Measurements from ENCODE around the gene DLG2.

Gene DLG2

GRCh38 chr11:84812471-84812969 lies 814.6 kb downstream of the DLG2 start:
- no peak for TF ChIP-seq CTCF (IDR thresholded peaks at IDR 0.05)

DNA sequence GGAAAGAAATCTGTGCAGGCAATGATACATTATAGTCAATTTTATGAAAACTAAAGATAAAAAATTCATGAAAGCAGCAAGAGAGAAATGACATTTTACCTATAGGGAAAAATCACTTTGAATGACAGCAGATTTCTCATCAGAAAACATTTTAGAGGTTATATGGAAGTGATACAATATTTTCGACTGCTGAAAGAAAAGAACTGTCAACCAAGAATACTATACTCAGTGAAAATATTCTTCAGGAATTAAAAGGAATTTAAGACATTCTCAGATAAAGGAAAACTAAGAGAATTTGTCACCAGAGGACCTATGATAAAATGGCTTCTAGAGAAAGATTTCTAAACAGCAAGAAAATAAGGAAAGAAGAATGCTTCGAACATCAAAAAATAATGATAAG lies 820.8 kb downstream of the DLG2 start:
- TF ChIP-seq CTCF (IDR thresholded peaks at IDR 0.05) = no peak

DNA sequence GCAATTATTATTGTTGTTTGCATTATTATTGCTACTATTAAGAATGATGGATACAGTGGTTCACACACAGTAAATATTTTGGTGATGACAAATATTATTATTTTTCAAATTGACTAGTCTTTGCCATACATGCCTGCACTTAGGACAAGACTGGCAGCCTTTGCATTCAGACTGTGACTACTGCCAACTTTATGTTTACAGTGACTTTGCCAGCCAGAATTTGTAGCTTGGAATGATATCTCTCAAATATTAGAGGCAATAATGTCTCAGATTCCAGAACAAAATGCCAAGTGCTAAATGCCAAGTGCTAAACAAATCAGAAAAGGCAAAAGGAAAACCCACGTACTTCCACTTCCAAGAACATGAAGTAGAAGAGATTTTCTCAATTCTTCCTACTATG lies 823.1 kb downstream of the DLG2 start:
- TF ChIP-seq CTCF (IDR thresholded peaks at IDR 0.05) = no peak

- TF ChIP-seq CTCF (IDR thresholded peaks at IDR 0.05) = peak; percentile 64
Measured at GRCh38 chr11:84800755-84801346, 826.3 kb downstream of the DLG2 start.

DNA sequence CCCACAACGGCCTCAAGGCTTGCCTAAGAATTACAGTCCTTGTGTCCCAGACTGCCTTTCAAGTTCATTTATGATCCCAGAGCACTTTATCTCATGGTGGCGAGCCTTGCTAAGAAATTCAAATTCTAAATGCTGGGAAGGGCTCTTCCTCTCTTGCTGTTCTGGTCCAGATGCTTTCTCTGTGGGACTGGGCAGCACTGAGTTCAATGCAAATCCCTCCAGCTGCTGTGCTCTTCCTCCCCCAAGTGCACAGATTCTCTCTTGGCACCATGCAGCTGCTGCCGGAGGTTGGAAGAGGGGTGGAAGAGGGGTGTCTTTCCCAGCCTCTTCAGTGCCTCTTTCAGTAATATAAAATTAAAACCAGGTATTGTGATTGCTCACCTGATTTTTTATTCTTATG lies 828.0 kb downstream of the DLG2 start:
- no peak for TF ChIP-seq CTCF (IDR thresholded peaks at IDR 0.05)

GRCh38 chr11:84795698-84796097 lies 831.4 kb downstream of the DLG2 start:
- no peak for TF ChIP-seq CTCF (IDR thresholded peaks at IDR 0.05)

DNA sequence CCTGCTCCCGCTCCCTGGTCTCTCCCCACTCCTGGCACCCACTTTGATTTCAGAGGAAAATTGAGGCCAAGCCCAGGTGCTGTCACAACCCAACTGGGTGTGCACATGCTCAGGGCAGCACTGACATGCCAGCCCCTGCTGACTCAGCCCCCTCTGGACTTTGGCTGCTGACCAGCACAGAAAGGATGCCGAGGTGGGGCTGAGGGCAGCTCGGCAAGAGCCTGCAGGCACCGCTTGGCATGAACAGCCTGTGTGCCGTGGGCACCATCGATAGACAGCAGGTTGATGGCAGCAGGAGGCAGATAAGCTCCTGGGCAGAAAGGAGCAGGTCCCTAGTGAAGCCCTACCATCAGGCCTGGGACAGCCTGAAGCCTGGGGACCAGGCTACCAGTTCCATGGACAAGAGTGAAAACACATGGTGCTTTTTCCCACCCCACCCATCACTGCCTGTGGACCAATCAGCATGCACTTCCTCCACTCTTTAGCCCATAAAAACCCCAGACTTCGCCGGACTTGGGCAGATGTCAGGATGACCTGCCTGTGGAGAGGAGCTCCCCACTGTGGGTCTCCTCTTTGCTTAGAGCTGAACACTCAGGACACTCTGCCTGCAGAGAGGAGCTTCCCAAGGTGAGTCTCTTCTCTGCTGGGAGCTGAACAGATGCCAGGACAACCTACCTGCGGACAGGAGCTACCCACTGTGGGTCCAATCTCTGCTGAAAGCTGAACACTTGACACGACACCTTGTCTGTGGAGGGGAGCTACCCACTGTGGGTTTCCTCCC lies 832.3 kb downstream of the DLG2 start:
- no peak for TF ChIP-seq CTCF (IDR thresholded peaks at IDR 0.05)

Measured in LNCAP (cell line).